ENCODE results near the gene FRMD4A.

DNA sequence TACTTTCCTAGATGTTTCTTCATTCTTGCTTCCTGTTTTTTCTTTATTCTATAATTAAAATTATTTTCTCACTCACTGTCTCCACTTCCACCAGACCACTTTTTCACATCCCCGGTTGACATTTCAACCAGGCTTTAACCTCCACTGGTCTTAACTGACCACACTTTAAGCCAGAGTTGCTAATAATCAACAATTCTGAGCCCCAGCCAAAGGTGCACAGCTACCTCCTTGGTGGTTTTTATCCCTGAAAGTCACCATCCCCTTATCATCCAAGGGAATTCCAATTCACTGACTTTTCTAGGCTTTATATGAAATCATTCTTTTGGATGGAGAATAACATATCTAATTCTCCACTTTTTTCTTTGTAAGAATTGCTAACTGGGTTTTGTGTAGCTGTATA lies 138.9 kb downstream of the FRMD4A start:
- TF ChIP-seq, protein P1, sequence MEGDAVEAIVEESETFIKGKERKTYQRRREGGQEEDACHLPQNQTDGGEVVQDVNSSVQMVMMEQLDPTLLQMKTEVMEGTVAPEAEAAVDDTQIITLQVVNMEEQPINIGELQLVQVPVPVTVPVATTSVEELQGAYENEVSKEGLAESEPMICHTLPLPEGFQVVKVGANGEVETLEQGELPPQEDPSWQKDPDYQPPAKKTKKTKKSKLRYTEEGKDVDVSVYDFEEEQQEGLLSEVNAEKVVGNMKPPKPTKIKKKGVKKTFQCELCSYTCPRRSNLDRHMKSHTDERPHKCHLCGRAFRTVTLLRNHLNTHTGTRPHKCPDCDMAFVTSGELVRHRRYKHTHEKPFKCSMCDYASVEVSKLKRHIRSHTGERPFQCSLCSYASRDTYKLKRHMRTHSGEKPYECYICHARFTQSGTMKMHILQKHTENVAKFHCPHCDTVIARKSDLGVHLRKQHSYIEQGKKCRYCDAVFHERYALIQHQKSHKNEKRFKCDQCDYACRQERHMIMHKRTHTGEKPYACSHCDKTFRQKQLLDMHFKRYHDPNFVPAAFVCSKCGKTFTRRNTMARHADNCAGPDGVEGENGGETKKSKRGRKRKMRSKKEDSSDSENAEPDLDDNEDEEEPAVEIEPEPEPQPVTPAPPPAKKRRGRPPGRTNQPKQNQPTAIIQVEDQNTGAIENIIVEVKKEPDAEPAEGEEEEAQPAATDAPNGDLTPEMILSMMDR (optimal IDR thresholded peaks at IDR 0.05 in 1 of 3, IDR thresholded peaks at IDR 0.05 in 1 of 3, conservative IDR thresholded peaks at IDR 0.05 in 1 of 3; ENCODE audit: extremely low read depth in 1 of 3, insufficient read depth in 2 of 3, low read length in 3 of 3): no peak
- no peak for TF ChIP-seq EZH2 (IDR thresholded peaks at IDR 0.05; ENCODE audit: low read length)
